GM10847 (cell line): ENCODE measurements around the gene FARP1.

ENCODE experiments used
- POLR2A ChIP-seq: IDR thresholded peaks from 2 replicates; pipeline ENCODE4 v1.6.1; 2011; ENCODE audit not compliant: insufficient read length; ENCODE audit errors: extremely low read depth

Gene FARP1

DNA sequence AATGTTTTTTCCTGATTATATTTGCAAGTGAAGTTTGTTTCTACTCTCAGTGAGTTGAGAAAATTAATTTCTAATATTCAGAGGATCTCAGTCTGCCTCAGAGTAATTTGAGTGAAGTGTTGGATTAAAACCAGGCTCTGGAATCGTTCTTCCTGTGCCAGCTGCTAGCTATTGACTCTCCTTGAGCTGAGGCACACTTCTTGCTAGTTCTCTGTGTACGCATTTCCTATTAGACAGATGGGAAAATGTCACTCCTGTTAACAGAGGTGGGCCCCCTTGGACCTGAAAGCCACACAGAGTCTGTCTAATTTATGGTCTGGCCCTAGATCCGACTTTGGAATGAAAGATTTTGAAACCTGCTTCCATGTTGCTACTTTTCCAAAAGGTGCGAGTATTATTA is 141.8 kb downstream of the FARP1 start:
- TF ChIP-seq POLR2A = no peak

DNA sequence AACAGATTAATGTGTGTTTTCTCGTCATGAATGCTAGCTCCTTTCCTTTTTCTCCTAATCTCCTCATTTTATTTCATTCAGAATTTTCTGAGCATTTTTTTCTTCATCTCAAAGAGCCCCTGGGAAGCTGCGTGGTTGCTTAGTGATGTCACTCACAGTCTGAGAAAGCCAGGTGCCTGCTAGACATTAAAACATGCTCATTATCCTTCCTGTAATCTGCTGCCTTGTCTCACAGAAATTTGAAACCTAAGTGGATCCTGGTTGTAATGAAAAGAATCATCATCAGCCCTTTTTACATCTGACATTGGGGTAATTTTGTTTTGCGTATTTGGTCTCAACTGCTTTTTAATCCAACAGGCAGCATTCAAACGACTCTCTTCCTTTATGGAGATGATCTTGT is 142.4 kb downstream of the FARP1 start:
- no peak for TF ChIP-seq POLR2A

DNA sequence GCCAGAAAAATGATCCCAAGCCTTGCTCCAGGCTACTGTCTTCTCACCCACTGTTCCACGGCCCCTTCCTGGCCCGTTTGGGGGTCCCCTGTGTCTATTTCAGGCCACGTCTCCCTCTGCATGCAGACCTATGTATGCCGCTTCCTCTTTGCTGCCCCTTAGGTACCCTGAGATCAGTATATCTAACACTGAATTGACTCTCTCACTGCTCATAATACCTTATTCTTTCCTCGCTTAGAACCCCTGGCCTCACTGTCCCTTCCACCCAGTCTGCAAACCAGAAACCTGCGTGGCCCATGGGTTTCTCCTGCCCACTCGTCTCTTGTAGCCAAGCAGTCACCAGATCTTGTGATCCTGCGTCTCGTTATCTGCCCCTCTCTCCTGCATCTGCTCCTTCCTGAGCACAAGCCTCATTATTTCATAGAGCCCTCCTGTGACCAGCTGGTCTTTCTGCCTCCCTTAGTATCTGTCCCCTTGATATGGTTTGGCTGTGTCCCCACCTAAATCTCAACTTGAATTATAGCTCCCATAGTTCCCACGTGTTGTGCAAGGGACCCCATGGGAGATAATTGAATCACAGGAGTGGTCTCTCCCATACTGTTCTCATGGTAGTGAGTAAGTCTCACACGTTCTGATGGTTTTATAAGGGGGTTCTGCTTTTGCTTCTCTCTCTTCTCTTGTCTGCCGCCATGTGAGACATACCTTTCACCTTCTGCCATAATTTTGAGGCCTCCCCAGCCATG is 143.1 kb downstream of the FARP1 start:
- no peak for TF ChIP-seq POLR2A

DNA sequence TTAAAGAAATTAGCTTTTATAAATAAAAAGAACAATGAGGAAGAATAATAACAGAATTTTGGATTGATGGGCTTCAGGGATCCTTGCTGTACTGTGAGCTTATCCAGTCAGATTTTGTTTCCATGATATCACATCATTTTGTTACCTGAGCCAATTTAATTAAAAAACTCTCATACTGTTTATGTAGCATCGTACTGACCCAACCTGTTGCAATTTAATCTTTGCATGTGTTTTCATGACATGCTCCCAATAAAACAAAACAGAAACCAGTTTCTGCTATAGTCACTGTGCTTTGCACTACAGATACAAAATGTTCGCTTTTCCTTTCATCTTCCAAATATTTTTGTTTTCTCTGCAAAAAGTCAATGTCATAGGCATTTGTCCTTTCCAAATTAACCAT is 143.9 kb downstream of the FARP1 start:
- no peak for TF ChIP-seq POLR2A

DNA sequence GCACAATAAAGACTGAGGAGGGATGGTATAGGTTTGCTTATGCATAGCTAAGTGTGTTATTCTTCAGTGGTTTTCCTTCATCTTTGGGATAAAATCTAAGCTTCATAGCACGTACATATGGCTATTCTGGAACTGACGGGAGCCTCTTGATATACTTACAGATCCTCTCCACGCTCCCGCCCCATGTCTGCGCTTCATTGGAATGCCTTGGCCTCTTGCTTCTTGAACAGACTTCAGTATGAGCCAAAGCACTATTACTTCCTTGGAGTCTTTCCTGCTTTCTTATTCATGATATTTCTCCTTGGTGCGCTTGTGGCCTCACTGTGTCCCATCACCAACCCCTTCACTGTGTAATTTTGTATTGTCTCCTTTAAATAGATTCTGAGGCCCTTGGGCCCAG is 145.3 kb downstream of the FARP1 start:
- TF ChIP-seq POLR2A = no peak

DNA sequence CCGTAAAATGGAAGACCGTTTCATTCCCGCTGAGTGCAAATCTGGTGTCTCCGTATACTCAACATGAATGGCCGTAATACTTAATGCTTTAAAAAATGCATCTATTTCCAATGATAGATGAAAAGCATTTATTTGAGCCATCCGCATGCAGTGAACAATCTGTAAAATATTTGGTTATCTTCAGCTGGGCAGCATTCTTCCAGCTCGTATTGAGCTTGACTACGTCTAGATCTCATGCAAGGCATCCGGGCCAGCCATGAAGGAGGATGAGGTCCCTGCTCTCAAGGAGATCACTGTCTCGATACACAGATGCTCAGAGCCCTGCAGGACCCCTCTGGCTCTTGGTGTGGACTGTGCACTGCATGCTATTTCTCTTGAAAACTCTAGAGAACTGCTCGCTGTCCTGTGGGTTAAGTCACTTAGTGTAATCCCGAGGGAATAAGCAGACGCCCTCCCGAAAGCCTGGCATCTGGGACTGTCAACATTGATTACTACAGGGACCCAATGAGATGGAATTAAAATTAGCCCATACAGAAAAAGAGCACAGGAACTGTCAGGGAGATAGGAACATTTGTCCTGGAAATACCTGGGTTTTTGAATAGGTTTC is 146.5 kb downstream of the FARP1 start:
- TF ChIP-seq POLR2A = no peak

DNA sequence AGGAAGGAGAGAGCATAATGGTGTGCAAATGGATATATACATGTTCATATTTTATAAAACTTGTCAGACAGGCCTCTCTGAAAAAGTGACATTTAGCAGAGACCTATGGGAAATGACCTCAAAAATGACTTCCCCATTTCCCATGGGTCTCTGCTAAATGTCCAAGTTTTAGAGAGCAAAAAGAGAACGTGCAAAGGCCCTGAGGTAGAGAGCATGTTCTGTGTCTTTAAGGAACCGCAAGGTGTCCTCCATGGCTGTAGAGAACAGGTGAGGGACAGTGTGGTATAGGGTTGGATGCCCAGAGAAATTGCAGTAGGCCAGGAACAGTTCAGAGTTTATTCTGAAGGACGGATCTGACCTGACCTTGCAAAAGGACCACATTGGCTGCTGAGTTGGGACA is 147.4 kb downstream of the FARP1 start:
- TF ChIP-seq POLR2A = no peak

DNA sequence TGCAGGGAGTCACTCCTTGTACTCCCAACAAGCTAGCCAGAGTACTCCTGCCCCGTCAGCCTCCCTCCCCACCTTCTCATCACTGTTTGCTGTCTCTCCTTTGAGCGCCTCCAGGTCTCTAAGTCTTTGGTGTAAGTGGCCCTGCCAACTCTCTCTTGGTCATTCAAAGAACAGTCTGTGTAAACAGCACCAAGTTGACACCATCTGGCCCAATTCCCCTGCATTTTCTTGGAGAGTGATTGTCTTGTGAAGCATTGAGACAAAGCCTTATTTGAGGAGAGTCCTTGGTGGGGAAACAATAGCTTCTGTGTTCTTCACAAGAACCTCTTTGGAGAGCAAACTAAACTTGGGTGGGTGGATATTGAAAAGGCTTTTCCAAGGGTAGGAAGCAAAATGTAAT is 148.8 kb downstream of the FARP1 start:
- TF ChIP-seq POLR2A = no peak

DNA sequence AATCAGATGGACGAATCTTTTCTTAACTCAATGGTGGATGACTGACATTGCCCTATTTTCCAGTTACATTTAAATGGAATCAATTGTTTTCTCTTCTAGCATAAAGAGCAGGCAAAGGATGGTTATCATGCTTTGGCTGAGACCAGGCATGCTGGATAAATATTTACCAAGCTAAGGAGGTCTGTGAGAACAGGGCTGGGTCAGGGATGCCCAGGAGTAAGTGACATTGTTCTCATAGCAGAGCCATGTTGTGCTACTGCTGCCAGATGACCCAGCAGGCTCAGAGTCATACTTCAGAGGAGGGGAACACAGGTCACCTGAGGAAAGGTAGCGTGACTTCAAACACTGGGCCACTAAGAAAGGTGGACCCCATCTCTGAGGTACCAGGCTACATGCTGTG is 150.2 kb downstream of the FARP1 start:
- no peak for TF ChIP-seq POLR2A

DNA sequence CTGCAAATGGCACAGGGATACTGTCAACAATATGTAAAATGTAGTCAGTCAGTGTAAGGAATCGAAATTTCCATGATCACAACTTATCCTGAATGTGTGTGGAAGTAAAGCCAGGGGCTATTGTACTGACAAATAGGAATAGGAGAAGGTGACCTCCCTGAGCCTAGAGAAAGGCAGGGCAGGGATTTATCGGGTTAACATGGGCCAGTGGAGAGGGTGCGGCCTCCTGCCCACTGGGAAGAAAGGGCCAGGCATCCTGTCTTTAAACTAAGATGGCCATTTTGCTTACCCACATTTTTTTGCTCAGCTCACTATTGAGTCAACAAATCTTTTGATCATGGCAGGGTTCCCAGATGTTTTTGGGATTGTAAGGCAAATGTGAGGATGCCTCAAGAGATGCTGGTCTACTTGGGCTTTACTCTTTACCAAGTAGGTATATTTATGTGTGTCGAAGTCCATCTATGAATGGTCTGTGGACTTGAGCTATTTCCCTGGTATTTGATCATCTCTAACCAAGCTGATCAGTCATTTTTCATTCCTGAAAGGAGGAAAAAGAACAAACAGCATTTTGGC is 150.8 kb downstream of the FARP1 start:
- TF ChIP-seq POLR2A = no peak

DNA sequence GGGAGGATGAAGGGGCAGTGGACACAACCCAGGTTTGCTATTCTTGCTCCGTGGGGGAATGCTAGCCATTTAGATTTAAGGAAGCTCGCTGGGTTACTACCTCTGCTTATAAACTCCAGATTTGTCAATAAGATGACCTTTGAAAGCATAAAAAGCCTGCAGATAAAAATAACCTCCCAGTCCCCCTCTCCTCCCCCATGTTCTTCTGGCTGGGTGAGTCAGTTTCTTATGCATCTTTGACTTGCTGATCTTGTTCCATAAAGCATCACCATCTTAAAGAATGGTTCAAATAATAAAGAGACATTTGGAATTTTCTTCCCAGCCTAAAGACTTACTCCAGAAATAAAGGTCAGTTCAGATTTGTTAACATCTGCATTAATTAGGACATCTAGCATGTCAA is 152.5 kb downstream of the FARP1 start:
- no peak for TF ChIP-seq POLR2A

DNA sequence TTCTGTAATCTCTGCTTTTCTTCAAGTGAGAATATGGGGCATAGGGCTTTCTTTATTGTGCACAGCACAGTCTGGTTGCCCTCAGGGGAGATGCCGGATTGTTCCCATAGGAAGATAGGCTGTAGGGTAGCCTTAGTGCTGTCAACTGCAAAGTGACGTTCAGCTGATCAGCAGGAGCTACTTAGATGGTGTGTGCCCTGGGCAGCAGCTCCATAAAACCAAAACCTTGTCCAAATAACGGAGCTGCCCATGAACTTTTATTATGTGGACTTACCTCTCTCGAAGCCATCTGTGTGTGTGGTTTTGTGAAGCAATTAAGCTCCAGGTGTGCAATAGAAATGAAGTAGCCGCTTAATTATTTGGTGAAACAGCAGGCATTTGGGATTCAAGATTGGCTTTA is 154.2 kb downstream of the FARP1 start:
- no peak for TF ChIP-seq POLR2A

DNA sequence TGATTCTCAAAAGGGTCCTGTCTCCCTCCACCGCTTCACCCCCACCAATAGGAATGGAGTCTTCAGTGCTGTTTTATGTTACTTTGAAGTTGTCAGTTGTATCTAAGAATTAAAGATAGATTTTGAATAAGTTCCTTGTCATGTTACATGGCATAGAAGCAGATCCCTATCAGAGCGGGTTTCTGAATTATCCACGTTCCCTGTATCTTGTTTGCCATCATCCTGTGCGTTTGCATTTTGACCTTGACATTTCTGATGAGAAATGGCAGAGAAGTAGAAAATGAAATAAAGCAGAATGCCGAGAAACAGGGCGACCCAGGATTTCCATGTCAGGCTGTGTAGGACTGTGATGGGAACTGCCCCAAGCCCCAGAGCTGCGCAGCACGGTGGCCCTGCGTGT is 154.9 kb downstream of the FARP1 start:
- no peak for TF ChIP-seq POLR2A

DNA sequence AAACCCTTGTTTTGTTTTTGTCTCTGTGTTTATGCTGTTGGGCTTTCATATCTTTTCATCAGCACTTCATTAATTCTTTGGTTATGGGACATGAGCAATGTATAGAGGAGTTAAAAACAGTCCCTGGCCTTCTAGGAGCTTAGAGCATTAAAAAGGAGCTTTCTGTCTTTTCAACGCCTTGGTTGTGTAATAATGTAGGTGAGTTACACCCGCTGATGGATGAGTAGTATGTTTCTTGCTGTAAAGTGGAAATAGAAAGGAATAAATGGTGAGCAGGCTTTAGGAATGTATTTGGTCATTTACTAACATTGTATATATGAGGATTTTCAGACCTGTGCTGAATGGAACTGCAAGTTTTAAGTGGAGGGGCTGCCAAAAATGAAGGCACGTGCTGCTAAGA is 155.7 kb downstream of the FARP1 start:
- TF ChIP-seq POLR2A = no peak

DNA sequence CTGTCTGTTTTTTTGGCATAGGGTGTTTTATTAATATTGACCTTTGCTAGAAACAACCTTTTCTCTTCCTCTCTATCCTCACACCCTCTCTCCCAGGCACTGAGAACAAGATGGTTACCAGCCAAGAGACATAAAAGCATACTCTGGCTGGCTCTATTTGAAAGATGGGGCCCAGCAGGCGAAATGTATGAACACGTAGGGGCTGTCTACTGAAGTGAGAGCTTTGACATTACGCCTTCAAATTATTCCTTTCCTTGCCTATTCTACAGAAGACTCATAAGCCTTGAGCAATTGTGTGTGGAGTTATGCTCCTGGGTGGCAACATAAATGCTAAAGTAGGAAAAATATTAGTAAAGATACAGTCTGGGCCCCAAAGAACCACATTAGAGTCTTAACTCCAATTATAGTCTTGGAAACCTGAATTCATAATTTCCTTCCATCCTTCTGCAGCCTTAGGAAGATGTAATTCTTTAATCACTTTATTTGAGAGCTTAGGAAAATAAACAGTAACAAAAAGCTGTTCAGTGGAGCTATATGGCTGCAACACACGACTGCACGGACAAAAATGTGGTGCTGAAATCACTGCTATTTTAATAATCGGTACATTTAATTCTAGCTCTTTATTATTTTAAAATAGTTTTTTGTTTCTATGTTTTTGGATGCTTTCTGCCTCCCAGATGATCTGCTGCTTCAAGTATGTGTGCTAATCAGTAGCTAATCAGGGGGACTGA is 156.5 kb downstream of the FARP1 start:
- TF ChIP-seq POLR2A = no peak

DNA sequence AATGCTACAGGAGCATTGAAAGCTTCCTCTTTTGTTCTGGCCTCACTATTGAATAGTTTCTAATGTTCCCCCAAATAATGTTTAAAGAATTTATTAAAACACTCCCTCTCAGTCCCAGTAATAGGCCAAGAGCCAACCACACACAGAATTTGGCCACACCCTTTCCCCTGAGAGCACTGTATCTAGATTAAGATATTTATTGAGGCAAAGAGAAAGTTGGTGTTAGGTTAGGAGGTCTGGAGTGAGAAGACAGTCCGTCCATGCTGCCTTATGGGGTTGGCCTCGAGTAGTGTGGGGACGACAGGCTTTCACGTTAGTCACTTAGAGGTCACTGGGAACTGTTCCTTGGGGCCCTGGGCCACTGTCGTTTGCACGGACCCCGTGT is 157.1 kb downstream of the FARP1 start:
- TF ChIP-seq POLR2A = no peak
